ENCODE results near the gene KIAA0825.

Gene KIAA0825

DNA sequence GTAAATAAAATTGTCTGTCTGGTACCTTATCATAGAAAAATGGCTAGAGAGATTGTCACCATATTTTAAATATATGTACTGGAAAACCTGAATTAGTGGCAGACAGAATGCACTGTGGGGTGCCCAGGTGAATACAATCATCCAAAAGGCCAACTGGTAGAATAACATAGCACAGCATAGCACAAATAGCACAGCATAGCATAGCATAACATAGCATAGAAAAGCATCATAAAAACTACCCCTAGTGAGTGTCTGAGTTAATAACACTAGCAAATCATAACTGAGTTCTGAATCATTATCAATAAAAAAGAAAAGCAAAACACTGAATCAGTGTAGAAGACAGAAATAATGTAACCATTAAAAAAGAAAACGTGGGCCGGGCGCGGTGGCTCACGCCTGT, 102.3 kb downstream of the KIAA0825 start:
- no peak overlapping the region for H3K27ac ChIP-seq (ENCODE audit: low read depth, low read length)
- no peak overlapping the region for H3K9ac ChIP-seq (ENCODE audit: low read length in 5 of 5)
- H3K4me3 ChIP-seq (ENCODE audit: low read depth in 1 of 5, low read length in 5 of 5), result no peak overlapping the region
- H3K36me3 ChIP-seq (ENCODE audit: control insufficient read depth in 5 of 5, insufficient read depth in 5 of 5, low read length in 5 of 5), result no peaks in the 10 kb centered on the region
- H3K9me3 ChIP-seq (ENCODE audit: control insufficient read depth in 5 of 5, low read length in 5 of 5), result no peaks in the 10 kb centered on the region
- no peaks in the 10 kb centered on the region for H3K4me1 ChIP-seq (ENCODE audit: control insufficient read depth in 5 of 5, insufficient read depth in 5 of 5, low read length in 5 of 5)
- H3K27me3 ChIP-seq (ENCODE audit: control insufficient read depth in 5 of 5, insufficient read depth in 4 of 5, low read length in 5 of 5), result no peaks in the 10 kb centered on the region

GRCh38 chr5:94508461-94509148, 109.8 kb downstream of the KIAA0825 start:
- H3K27me3 ChIP-seq (ENCODE audit: control insufficient read depth in 5 of 5, insufficient read depth in 4 of 5, low read length in 5 of 5), result no peaks in the 10 kb centered on the region
- H3K36me3 ChIP-seq (ENCODE audit: control insufficient read depth in 5 of 5, insufficient read depth in 5 of 5, low read length in 5 of 5), result no peaks in the 10 kb centered on the region
- H3K27ac ChIP-seq (ENCODE audit: low read depth, low read length), result no peak overlapping the region
- H3K4me3 ChIP-seq (ENCODE audit: low read depth in 1 of 5, low read length in 5 of 5), result no peak overlapping the region
- H3K9me3 ChIP-seq (ENCODE audit: control insufficient read depth in 5 of 5, low read length in 5 of 5), result no peaks in the 10 kb centered on the region
- peaks cover 0 to 13% (median 6%) of the 10 kb centered on the region in 5 donors for H3K4me1 ChIP-seq (ENCODE audit: control insufficient read depth in 5 of 5, insufficient read depth in 5 of 5, low read length in 5 of 5)
- H3K9ac ChIP-seq (ENCODE audit: low read length in 5 of 5), result no peak overlapping the region

GRCh38 chr5:94505327-94506068, 112.9 kb downstream of the KIAA0825 start:
- Histone ChIP-seq H3K4me1 (ENCODE audit: control insufficient read depth in 5 of 5, insufficient read depth in 5 of 5, low read length in 5 of 5) (peaks cover 0 to 13% (median 6%) of the 10 kb centered on the region in 5 donors), H3K27ac (ENCODE audit: low read depth, low read length) (no peak overlapping the region), H3K27me3 (ENCODE audit: control insufficient read depth in 5 of 5, insufficient read depth in 4 of 5, low read length in 5 of 5) (no peaks in the 10 kb centered on the region), H3K9me3 (ENCODE audit: control insufficient read depth in 5 of 5, low read length in 5 of 5) (no peaks in the 10 kb centered on the region), H3K36me3 (ENCODE audit: control insufficient read depth in 5 of 5, insufficient read depth in 5 of 5, low read length in 5 of 5) (no peaks in the 10 kb centered on the region), H3K9ac (ENCODE audit: low read length in 5 of 5) (no peak overlapping the region), H3K4me3 (ENCODE audit: low read depth in 1 of 5, low read length in 5 of 5) (peak overlapping the region in 2 of 5 donors; percentile 30 to 54)

DNA sequence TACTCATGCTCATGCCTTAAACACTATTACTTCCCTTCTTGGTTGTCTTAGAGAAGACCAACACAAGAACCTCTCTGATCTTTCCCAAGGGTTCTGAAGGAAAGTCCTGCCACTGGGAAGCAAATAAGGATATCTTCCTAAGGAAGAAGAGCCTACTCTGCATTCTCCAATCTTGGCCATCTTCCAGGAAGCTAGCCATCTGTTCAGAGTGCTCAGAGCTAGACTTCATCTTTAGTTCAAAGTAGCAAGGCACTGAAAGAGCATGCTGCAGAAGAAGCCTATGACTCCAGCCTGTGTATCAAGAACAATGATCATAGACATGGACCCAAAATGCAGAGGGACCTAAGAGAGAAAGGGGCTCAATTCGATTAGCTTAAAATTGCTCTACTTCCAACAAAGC, 114.7 kb downstream of the KIAA0825 start:
- no peaks in the 10 kb centered on the region for H3K9me3 ChIP-seq (ENCODE audit: control insufficient read depth in 5 of 5, low read length in 5 of 5)
- H3K27me3 ChIP-seq (ENCODE audit: control insufficient read depth in 5 of 5, insufficient read depth in 4 of 5, low read length in 5 of 5), result no peaks in the 10 kb centered on the region
- H3K4me3 ChIP-seq (ENCODE audit: low read depth in 1 of 5, low read length in 5 of 5), result no peak overlapping the region
- H3K9ac ChIP-seq (ENCODE audit: low read length in 5 of 5), result no peak overlapping the region
- H3K4me1 ChIP-seq (ENCODE audit: control insufficient read depth in 5 of 5, insufficient read depth in 5 of 5, low read length in 5 of 5), result peaks cover 0 to 13% (median 5%) of the 10 kb centered on the region in 5 donors
- H3K27ac ChIP-seq (ENCODE audit: low read depth, low read length), result no peak overlapping the region
- no peaks in the 10 kb centered on the region for H3K36me3 ChIP-seq (ENCODE audit: control insufficient read depth in 5 of 5, insufficient read depth in 5 of 5, low read length in 5 of 5)

- H3K27me3 ChIP-seq (ENCODE audit: control insufficient read depth in 5 of 5, insufficient read depth in 4 of 5, low read length in 5 of 5), result no peaks in the 10 kb centered on the region
- H3K4me3 ChIP-seq (ENCODE audit: low read depth in 1 of 5, low read length in 5 of 5), result no peak overlapping the region
- no peak overlapping the region for H3K9ac ChIP-seq (ENCODE audit: low read length in 5 of 5)
- no peaks in the 10 kb centered on the region for H3K9me3 ChIP-seq (ENCODE audit: control insufficient read depth in 5 of 5, low read length in 5 of 5)
- peaks cover 0 to 7% (median 4%) of the 10 kb centered on the region in 5 donors for H3K4me1 ChIP-seq (ENCODE audit: control insufficient read depth in 5 of 5, insufficient read depth in 5 of 5, low read length in 5 of 5)
- H3K36me3 ChIP-seq (ENCODE audit: control insufficient read depth in 5 of 5, insufficient read depth in 5 of 5, low read length in 5 of 5), result no peaks in the 10 kb centered on the region
- H3K27ac ChIP-seq (ENCODE audit: low read depth, low read length), result no peak overlapping the region
Observed at GRCh38 chr5:94501365-94501764, 117.0 kb downstream of the KIAA0825 start.

DNA sequence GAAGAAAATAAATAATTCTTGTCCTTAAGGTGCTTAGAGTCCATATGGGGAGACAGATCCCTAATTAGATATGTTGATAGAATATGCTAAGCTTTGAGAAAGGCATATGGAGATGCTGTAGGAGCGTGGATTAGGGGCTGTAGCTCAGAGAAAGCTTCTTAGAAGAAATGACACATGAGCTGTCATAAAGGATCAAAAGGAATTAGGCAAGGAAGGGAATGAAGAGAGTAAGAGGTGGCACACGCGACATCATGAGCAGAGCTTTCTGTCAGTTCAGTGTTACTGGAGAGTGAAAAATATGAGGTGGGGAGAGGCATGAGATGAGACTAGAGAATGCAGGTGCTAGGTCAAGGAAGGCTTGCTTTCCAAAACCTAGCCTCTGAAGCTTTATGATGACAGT, 118.6 kb downstream of the KIAA0825 start:
- no peaks in the 10 kb centered on the region for H3K27me3 ChIP-seq (ENCODE audit: control insufficient read depth in 5 of 5, insufficient read depth in 4 of 5, low read length in 5 of 5)
- H3K36me3 ChIP-seq (ENCODE audit: control insufficient read depth in 5 of 5, insufficient read depth in 5 of 5, low read length in 5 of 5), result no peaks in the 10 kb centered on the region
- no peak overlapping the region for H3K4me3 ChIP-seq (ENCODE audit: low read depth in 1 of 5, low read length in 5 of 5)
- no peaks in the 10 kb centered on the region for H3K4me1 ChIP-seq (ENCODE audit: control insufficient read depth in 5 of 5, insufficient read depth in 5 of 5, low read length in 5 of 5)
- no peak overlapping the region for H3K27ac ChIP-seq (ENCODE audit: low read depth, low read length)
- H3K9me3 ChIP-seq (ENCODE audit: control insufficient read depth in 5 of 5, low read length in 5 of 5), result no peaks in the 10 kb centered on the region
- no peak overlapping the region for H3K9ac ChIP-seq (ENCODE audit: low read length in 5 of 5)

DNA sequence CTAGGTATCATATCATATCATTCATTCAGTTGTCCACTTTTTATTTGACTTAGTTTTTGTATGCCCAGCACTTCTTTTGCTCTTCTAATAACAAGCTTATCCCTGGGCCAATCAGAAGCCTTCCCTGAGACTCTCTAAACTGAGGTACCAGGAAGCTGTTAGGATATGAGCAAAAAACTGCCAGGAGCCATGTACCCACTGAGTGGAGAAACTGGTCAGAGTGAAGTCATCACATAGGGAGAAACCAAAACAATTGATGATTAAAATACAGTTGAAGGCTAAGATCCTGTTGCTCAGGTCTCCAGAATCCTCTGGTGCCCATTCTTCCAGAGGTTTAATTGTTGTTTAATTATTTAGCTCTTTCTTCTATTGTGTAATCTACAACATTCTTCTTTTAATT, 120.2 kb downstream of the KIAA0825 start:
- H3K9ac ChIP-seq (ENCODE audit: low read length in 5 of 5), result no peak overlapping the region
- H3K4me1 ChIP-seq (ENCODE audit: control insufficient read depth in 5 of 5, insufficient read depth in 5 of 5, low read length in 5 of 5), result no peaks in the 10 kb centered on the region
- H3K4me3 ChIP-seq (ENCODE audit: low read depth in 1 of 5, low read length in 5 of 5), result no peak overlapping the region
- H3K9me3 ChIP-seq (ENCODE audit: control insufficient read depth in 5 of 5, low read length in 5 of 5), result no peaks in the 10 kb centered on the region
- H3K27me3 ChIP-seq (ENCODE audit: control insufficient read depth in 5 of 5, insufficient read depth in 4 of 5, low read length in 5 of 5), result no peaks in the 10 kb centered on the region
- no peaks in the 10 kb centered on the region for H3K36me3 ChIP-seq (ENCODE audit: control insufficient read depth in 5 of 5, insufficient read depth in 5 of 5, low read length in 5 of 5)
- H3K27ac ChIP-seq (ENCODE audit: low read depth, low read length), result no peak overlapping the region

GRCh38 chr5:94485067-94485466, 133.3 kb downstream of the KIAA0825 start:
- Histone ChIP-seq H3K36me3 (ENCODE audit: control insufficient read depth in 5 of 5, insufficient read depth in 5 of 5, low read length in 5 of 5) (no peaks in the 10 kb centered on the region), H3K9me3 (ENCODE audit: control insufficient read depth in 5 of 5, low read length in 5 of 5) (no peaks in the 10 kb centered on the region), H3K9ac (ENCODE audit: low read length in 5 of 5) (no peak overlapping the region), H3K4me3 (ENCODE audit: low read depth in 1 of 5, low read length in 5 of 5) (no peak overlapping the region), H3K4me1 (ENCODE audit: control insufficient read depth in 5 of 5, insufficient read depth in 5 of 5, low read length in 5 of 5) (no peaks in the 10 kb centered on the region), H3K27me3 (ENCODE audit: control insufficient read depth in 5 of 5, insufficient read depth in 4 of 5, low read length in 5 of 5) (no peaks in the 10 kb centered on the region), H3K27ac (ENCODE audit: low read depth, low read length) (no peak overlapping the region)

- Histone ChIP-seq H3K9ac (ENCODE audit: low read length in 5 of 5) (no peak overlapping the region), H3K4me3 (ENCODE audit: low read depth in 1 of 5, low read length in 5 of 5) (no peak overlapping the region), H3K27ac (ENCODE audit: low read depth, low read length) (no peak overlapping the region), H3K4me1 (ENCODE audit: control insufficient read depth in 5 of 5, insufficient read depth in 5 of 5, low read length in 5 of 5) (no peaks in the 10 kb centered on the region), H3K9me3 (ENCODE audit: control insufficient read depth in 5 of 5, low read length in 5 of 5) (no peaks in the 10 kb centered on the region), H3K36me3 (ENCODE audit: control insufficient read depth in 5 of 5, insufficient read depth in 5 of 5, low read length in 5 of 5) (peaks cover 0 to 5% (median 0%) of the 10 kb centered on the region in 5 donors), H3K27me3 (ENCODE audit: control insufficient read depth in 5 of 5, insufficient read depth in 4 of 5, low read length in 5 of 5) (no peaks in the 10 kb centered on the region)
Observed at GRCh38 chr5:94481059-94481458, 137.3 kb downstream of the KIAA0825 start.

GRCh38 chr5:94480486-94480885, 137.9 kb downstream of the KIAA0825 start:
- Histone ChIP-seq H3K27ac (ENCODE audit: low read depth, low read length) (no peak overlapping the region), H3K27me3 (ENCODE audit: control insufficient read depth in 5 of 5, insufficient read depth in 4 of 5, low read length in 5 of 5) (no peaks in the 10 kb centered on the region), H3K4me1 (ENCODE audit: control insufficient read depth in 5 of 5, insufficient read depth in 5 of 5, low read length in 5 of 5) (no peaks in the 10 kb centered on the region), H3K4me3 (ENCODE audit: low read depth in 1 of 5, low read length in 5 of 5) (no peak overlapping the region), H3K9ac (ENCODE audit: low read length in 5 of 5) (no peak overlapping the region), H3K9me3 (ENCODE audit: control insufficient read depth in 5 of 5, low read length in 5 of 5) (no peaks in the 10 kb centered on the region), H3K36me3 (ENCODE audit: control insufficient read depth in 5 of 5, insufficient read depth in 5 of 5, low read length in 5 of 5) (peaks cover 0 to 5% (median 0%) of the 10 kb centered on the region in 5 donors)
